Inflammatory macrophage (primary cell): ENCODE data around the gene MAP4K3.
"Not testable (repeated sequence)": the region's sequence is repeated elsewhere in the genome, so short reads cannot be mapped to it uniquely, and the experiment has no call there.

Experiments
- DNase-seq, 2 donors: peaks; one replicate each; pipeline ENCODE4 v3.0.0-alpha.2; 2020 to 2022

The MAP4K3 gene

DNA sequence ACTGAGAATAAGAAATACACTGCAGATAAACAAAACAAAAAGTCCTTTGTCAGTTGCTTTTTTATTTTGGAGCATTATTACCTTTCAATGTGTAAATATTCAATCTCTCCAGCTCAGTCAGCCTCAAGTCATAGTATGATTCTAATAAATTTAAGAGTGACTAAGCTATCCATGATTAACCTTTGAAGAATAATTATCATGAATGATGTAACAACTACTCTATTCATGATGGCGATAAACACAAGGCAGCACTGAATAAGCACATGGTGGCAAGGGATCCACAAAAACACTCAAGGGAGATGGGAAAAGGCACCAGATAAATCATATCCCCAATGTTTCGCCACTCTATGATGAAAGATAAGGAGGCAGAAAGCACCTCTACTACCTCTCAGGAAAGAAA, 67.0 kb downstream of the MAP4K3 start:
- no peak for DNase-seq

GRCh38 chr2:39368846-39369245, 68.2 kb downstream of the MAP4K3 start:
- DNase-seq = no peak

DNA sequence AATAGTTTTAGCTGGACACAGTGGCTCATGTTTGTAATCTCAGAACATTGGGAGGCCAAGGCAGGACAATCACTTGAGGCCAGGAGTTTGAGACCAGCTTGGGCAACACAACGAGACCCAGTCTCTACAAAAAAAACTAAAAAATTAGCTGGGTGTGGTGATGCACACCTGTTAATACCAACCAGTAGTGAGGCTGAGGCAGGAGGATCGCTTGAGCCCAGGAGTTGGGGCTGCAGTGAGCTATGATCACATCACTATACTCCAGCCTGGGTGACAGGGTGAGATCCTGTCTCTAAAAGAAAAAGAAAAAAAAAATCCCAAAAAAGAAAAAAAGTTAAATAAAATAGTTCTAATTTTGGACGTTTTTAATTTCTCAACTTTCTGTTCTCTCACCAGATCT, 68.7 kb downstream of the MAP4K3 start:
- DNase-seq = no peak

DNA sequence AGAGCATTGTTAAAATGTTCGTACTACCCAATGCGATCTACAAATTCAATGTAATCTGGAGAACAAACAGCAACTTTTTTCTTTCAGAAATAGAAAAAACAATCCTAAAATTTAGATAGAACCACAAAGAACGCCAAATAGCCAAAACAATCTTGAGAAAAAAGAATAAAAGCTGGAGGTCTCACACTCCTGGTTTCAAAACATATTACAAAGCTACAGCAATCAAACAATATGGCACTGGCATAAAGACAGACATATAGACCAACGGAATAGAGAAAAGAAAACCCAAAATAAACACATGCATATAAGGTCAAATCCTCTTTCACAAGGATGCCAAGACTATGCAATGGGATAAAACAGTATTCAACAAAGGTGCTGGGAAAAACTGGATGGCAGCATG, 74.5 kb downstream of the MAP4K3 start:
- DNase-seq = no peak

- no peak for DNase-seq
These were observed 75.6 kb downstream of the MAP4K3 start for GRCh38 chr2:39361511-39361910.

DNA sequence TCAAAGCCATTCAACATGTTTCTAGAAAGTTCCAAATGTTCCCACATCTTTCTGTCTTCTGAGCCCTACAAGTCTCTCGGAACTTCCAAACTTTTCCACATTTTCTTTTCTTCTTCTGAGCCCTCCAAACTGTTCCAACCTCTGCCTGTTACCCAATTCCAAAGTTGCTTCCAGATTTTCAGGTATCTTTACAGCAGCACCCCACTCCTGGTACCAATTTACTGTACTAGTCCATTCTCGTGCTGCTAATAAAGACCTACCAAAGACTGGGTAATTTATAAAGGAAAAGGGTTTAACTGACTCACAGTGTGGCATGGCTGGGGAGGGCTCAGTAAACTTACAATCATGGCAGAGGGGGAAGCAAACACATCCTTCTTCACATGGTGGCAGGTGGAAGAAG, 76.7 kb downstream of the MAP4K3 start:
- not testable (repeated sequence) for DNase-seq

DNA sequence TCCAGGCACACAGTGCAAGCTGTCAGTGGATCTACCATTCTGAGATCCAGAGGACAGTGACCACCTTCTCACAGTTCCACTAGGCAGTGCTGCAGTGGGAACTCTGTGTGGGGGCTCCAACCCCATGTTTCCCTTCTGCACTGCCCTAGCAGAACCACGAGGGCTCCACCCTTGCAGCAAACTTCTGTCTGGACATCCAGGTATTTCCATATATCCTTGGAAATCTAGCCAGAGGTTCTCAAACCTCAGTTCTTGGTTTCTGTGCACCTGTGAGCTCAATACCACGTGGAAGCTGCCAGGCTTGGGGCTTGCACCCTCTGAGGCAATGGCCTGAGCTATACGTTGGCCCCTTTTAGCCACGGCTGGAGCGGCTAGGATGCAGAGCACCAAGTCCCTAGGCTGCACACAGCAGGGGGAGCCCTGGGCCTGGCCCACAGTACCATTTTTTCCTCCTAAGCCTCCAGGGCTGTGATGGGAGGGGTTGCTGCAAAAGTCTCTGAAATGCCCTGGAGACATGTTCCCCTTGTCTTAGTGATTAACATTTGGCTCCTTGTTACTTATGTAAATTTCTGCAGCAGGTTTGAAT, 77.5 kb downstream of the MAP4K3 start:
- no peak for DNase-seq

- DNase-seq = peak; percentile 54 to 58
These were observed 80.0 kb downstream of the MAP4K3 start for GRCh38 chr2:39356922-39357639.

GRCh38 chr2:39350658-39351057, 86.4 kb downstream of the MAP4K3 start:
- no peak for DNase-seq

- DNase-seq = no peak
These were observed 98.6 kb downstream of the MAP4K3 start for GRCh38 chr2:39338502-39338901.

DNA sequence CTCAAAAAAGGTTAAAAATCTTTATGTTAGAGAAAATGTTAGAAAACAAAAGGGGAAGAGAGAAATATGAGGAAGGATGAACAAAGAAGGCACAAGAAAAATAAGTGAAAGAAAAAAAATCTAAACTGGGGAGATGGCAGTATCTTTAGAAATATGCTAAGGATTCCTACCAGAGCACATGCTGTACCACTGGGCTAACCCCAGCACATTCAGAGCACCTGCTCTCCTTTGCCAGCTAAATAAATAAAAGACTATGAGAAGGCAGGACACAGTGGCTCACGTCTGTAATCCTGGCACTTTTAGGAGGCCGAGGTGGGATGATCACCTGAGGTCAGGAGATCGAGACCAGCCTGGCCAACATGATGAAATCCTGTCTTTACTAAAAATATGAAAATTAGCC, 101.2 kb downstream of the MAP4K3 start:
- no peak for DNase-seq

DNA sequence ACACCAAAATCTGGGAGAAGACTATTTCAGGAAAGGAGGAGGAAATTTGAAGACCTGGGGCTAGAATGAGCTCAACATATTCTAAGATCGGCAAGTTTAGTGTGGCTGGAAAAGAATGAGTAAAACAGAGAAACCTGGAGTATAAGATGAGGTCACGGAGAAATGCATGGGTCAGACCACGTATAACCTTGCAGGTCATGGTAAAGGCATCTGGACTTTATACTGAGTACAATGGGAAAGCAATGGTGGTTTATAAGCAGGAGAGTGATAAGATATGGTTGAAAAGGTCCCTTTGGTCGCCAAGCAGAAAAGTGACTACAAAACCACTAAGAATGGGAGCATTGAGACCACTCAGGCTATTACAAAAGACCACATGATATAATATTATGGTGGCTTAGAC, 102.1 kb downstream of the MAP4K3 start:
- no peak for DNase-seq

GRCh38 chr2:39334529-39334928, 102.6 kb downstream of the MAP4K3 start:
- DNase-seq = no peak

DNA sequence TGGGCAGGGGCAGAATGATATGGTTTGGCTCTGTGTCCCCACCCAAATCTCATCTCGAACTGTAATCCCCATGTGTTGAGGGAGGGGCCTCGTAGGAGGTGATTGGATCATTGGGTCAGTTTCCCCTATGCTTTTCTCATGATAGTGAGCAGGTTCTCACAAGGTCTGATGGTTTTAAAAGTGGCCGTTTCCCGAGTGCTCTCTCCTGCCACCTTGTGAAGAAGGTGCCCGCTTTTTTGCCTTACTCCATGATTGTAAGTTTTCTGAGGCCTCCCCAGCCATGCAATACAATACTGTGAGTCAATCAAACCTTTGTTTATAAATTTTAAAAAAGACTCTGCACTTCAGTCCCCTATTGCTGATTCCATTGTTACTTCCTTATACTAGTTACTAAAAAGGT, 110.4 kb downstream of the MAP4K3 start:
- no peak for DNase-seq

GRCh38 chr2:39325966-39326365, 111.1 kb downstream of the MAP4K3 start:
- no peak for DNase-seq

GRCh38 chr2:39321056-39322035, 115.7 kb downstream of the MAP4K3 start:
- DNase-seq = not testable (repeated sequence)

DNA sequence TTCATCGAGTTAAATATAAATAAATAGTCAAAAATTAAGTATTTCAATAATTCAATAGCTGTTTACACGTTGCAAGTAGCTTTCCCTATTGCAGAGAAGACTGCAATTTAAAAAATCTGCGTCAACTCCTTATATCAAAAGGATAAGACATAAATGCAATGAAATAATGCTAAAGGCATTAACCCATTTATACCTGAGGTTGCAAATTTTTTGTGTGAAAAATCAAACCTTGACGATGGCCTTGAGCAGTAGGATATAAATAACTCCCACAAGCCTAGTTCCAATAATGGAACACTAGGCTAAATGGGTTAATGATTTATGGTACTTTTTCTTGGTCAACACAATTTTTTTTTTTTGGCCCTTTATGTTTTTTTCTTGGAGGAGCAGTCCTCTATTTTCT, 116.9 kb downstream of the MAP4K3 start:
- no peak for DNase-seq

- no peak for DNase-seq
These were observed 123.5 kb downstream of the MAP4K3 start for GRCh38 chr2:39313575-39313974.

DNA sequence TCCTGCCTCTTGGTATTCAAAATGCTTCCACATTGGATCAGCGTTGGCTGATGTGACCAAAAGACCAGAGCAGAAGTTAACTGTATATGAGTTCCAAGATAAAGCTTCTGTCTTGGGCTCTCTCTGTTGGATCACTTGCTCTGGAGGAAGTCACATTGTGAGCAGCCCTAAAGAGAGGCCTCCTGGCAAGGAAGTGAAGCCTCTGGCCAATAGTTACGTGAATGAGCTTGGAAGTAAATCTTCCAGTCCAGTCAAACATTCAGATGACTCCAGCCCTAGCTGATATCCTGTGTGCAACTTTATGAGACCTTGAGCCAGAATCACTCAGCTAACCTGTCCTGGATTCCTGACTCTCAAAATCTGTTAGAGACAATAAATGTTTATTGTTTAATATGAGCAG, 125.6 kb downstream of the MAP4K3 start:
- no peak for DNase-seq

- DNase-seq = no peak
These were observed 128.3 kb downstream of the MAP4K3 start for GRCh38 chr2:39308778-39309177.

- DNase-seq = no peak
These were observed 130.5 kb downstream of the MAP4K3 start for GRCh38 chr2:39306626-39307025.

DNA sequence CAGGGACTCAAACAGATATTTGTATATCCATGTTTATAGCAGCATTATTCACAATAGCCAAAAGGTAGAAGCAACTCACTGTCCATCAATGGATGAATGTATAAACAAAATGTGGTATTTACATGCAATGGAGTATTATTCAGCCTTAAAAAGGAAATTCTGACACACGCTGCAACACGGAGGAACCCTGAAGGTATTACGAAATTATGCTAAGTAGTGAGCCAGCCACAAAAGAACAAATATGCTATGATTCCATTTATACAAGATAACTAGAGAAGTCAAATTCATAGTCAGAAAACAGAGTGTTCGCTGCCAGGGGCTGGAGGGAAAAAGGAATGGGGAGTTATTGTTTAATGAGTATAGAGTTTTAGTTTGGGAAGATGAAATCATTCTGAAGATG, 132.4 kb downstream of the MAP4K3 start:
- no peak for DNase-seq

GRCh38 chr2:39304200-39304599, 132.9 kb downstream of the MAP4K3 start:
- no peak for DNase-seq

DNA sequence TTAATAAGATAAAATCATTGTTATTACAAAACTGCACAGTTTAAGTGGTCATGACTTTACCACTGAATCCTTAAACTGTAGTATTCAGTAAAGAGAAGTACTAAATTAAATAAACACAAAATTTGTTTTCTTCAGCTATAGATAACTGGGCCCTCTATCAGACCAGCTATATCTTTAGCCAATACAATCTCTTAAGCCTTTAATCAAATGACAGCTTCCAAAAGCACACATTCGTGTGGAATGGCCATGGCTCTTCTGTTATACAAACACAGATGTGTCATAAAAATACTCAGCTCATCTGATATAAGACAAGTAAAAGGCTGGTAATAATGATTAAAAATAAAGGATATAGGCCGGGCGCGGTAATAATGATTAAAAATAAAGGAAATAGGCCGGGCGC, 135.7 kb downstream of the MAP4K3 start:
- no peak for DNase-seq
